KOPT-K1 (cell line): ENCODE data around the gene PERM1.

Source experiments
- H3K27ac ChIP-seq: fragments of 200-600 bp; sonication (generic); 2 replicates; pipeline ENCODE4 v1.5.1; 2016; ENCODE audit warnings: antibody characterized with exemption, mild to moderate bottlenecking, low read depth, low read length; ENCODE audit not compliant: poor library complexity, severe bottlenecking
- H3K36me3 ChIP-seq: fragments of 200-600 bp; sonication (generic); 2 replicates; pipeline ENCODE4 v1.5.1; 2017; ENCODE audit warnings: antibody characterized with exemption, mild to moderate bottlenecking, low read length, moderate library complexity; ENCODE audit not compliant: insufficient read depth
- H3K9me3 ChIP-seq: fragments of 200-600 bp; sonication (generic); 2 replicates; pipeline ENCODE4 v1.5.1; 2017; ENCODE audit warnings: antibody characterized with exemption, low read length, mild to moderate bottlenecking; ENCODE audit not compliant: insufficient read depth, poor library complexity, severe bottlenecking

PERM1 gene

GRCh38 chr1:936348-937264 is 45.3 kb downstream of the PERM1 start:
- no peaks in the 10 kb centered on the region for H3K36me3 ChIP-seq
- no peak overlapping the region for H3K27ac ChIP-seq
- no peaks in the 10 kb centered on the region for H3K9me3 ChIP-seq

GRCh38 chr1:935751-936231 is 46.1 kb downstream of the PERM1 start:
- H3K27ac ChIP-seq = no peak overlapping the region
- no peaks in the 10 kb centered on the region for H3K9me3 ChIP-seq
- no peaks in the 10 kb centered on the region for H3K36me3 ChIP-seq

DNA sequence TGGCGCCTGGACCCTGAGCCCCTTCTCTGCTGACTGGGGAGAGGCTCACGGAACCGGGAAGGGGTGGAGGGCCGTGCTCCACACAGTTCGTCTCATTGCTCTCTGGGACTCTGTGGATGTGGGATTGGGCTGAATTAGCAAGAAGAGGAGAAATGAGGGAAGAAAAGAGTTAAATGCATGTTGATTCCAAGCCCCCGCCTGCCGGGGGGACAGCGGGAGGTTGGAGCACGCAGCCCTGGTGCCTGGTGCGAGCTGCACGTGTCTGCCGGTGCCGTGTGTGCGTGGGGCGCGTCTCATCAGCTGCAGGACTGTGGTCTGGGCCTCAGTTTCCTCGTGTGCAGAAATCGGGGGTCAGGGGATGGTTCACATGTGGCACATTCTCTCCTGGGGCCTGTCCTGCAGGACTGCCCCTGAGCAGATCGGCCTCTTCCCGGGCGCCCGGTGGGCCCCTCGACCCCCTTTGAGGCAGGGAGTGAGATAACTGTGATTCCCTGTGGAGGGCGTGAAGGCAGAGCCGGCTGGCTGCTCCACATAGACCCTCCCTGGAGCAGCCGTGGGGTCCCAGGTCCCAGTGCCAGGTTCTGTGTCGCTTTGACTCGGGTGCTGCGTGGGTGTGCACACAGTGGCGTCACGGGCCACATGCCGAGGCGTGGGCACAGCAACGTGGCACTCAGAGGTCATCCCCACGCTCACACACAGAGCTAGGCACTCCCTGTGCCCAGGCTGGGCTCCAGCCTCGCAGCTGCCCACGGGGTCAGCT is 46.7 kb downstream of the PERM1 start:
- no peaks in the 10 kb centered on the region for H3K36me3 ChIP-seq
- H3K9me3 ChIP-seq = no peaks in the 10 kb centered on the region
- no peak overlapping the region for H3K27ac ChIP-seq

DNA sequence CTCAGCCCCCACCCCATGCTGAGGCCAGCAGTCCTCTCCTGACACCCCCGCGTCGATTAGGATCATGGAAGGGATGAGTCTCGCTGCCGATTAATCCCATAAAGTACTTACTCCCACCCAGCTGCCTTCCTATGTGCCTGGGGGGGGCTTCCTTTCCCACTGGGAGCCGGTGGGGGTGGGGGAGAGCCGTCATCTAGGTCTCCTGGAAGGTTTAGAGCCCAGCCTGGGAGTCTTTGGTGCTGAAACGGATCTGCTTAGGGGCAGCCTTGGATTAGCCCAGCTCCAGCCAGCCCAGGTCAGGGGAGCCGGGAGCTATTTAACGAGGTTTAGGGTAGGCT is 48.3 kb downstream of the PERM1 start:
- Histone ChIP-seq H3K27ac (no peak overlapping the region), H3K36me3 (no peaks in the 10 kb centered on the region), H3K9me3 (no peaks in the 10 kb centered on the region)

DNA sequence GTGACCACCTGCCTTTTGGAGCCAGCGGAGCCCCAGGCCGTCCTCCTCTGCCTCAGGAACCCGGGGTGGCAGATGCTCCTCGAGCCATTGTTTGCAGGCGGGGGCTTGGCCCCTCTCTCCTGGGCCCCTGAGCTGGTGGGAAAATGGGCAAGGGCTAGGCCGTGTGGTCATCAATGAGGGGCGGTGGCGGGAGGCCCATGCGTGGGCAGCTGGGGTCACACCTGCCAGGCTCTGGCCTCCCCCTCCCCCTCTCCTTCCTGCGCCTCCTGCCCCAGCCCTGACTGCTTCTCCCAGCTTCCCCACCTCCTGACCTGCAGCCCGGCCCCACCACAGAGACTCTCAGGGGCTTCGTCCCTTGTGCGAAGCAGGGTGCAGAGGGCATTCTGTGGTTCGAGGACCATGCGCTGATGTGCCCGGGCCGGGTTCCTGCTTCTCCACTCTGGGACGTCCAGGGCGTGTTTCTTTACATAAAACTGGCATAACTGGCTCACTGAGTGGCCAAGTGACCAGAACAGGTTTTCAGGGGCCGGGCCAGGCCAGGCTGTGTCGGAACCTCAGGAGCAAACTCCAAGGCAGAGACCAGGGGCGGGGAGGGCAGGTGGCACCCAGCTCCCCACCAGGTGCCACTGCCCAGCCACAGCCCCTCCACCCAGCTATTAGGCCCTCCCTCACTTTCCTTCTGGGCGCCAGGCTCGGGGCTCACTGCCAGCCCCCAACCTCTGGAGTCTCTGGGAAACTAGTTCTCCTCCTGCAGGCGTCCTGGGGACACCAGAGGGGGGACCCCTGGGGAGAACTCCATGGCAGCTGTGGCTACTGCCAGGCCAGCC is 48.9 kb downstream of the PERM1 start:
- Histone ChIP-seq H3K27ac (no peak overlapping the region), H3K9me3 (no peaks in the 10 kb centered on the region), H3K36me3 (no peaks in the 10 kb centered on the region)

- Histone ChIP-seq H3K27ac (no peak overlapping the region), H3K9me3 (no peaks in the 10 kb centered on the region), H3K36me3 (no peaks in the 10 kb centered on the region)
Observed at GRCh38 chr1:932173-932510, 49.8 kb downstream of the PERM1 start.

DNA sequence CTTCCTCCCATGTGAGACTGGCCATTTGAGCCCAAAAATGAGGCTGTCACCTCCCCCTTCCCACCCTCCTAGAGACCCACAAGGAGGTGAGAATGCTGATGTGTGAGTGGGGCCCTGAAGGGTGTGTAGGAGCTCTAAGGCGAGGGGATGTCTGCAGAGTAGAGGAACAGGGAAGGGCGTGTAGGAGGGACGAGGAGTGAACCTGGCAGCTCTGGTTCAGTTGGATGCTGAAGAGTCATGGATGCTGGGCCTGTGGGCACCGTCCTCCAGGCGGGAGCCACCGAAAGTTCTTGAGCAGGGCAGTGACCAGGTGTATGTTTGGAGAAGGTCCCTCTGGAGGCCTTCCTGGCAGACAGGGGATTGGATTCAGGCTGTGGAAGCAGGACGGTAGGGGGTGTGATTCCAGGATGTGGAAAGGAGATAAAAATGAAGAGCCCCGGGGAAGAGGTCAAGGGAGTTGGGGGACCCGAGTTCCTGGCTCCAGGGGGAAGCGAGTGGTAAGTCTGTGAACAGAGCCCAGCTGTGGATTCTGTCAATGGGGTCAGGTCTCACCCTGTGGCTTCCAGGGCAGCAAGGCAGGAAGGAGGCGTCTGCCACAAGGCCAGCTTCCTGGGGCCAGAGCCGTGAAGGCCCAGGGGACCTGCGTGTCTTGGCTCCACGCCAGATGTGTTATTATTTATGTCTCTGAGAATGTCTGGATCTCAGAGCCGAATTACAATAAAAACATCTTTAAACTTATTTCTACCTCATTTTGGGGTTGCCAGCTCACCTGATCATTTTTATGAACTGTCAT is 50.3 kb downstream of the PERM1 start:
- no peaks in the 10 kb centered on the region for H3K36me3 ChIP-seq
- H3K9me3 ChIP-seq = no peaks in the 10 kb centered on the region
- H3K27ac ChIP-seq = no peak overlapping the region

DNA sequence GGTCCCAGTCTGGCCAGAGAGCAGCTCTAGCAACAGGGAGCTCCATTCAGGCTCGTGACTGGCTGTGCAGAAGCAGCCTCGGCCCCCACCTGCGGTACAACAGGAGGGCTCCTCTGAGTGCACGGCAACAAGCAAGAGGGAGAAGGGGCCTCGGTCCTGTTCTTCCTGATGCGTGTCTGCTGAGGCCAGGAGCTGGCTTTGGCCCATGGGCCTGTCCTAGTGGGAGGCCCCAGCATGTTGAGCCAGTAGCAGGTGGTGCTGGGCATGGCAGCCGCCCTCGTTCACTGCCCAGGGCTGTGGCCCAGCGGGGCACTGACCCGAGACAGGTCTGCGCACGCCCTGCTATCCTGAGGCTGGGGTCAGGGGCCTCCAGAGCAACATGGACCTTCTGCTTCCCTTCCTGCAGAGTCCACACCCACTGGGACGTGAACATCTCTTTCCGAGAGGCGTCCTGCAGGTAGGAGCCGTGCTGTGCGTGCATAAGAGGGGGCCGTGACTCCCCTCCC is 51.2 kb downstream of the PERM1 start:
- H3K27ac ChIP-seq = no peak overlapping the region
- H3K36me3 ChIP-seq = no peaks in the 10 kb centered on the region
- H3K9me3 ChIP-seq = no peaks in the 10 kb centered on the region

- H3K27ac ChIP-seq = no peak overlapping the region
- H3K36me3 ChIP-seq = no peaks in the 10 kb centered on the region
- no peaks in the 10 kb centered on the region for H3K9me3 ChIP-seq
Observed at GRCh38 chr1:929712-930632, 51.9 kb downstream of the PERM1 start.

DNA sequence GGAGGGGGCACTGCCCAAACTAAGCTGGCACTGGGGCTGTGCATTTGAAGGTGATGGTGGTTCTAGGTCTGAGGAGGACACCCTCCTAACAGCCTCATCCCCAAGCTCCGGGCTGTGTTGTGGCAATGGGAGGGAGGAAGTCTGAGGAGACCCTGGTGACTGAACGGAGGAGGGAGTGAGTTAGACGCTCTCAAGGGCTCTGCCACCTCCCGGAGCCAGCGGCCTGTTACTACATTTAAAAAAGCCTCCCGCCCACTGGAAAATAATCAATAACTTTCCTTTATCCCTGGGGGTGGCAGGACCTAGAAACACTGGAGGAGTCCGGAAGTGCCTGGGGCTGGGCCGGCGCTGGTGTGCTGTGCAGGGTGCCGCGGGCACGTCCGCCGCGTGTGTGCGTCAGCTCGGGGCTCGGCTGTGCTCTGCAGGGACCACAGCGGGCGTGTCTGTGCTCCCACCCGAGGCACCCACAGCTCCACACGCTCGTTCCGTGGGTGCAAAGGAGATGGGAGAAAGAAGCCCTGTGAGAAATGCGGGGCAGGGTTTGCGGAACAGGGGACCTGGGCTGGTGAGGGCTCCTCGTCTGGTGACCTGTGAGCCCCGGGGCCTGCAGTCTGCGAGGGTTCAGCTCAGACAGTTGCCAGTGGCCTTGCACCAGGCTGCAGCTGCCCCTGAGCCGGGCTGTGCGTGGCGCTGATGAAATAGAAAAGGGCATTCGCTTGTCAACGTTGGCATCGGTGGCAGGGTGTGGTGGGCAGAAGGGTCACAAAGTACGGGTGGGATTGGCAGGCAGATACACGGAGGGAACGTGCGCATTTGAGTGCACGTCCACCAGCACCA is 52.9 kb downstream of the PERM1 start:
- Histone ChIP-seq H3K9me3 (no peaks in the 10 kb centered on the region), H3K36me3 (no peaks in the 10 kb centered on the region), H3K27ac (no peak overlapping the region)

GRCh38 chr1:927748-928147 is 54.1 kb downstream of the PERM1 start:
- Histone ChIP-seq H3K27ac (no peak overlapping the region), H3K9me3 (no peaks in the 10 kb centered on the region), H3K36me3 (no peaks in the 10 kb centered on the region)

DNA sequence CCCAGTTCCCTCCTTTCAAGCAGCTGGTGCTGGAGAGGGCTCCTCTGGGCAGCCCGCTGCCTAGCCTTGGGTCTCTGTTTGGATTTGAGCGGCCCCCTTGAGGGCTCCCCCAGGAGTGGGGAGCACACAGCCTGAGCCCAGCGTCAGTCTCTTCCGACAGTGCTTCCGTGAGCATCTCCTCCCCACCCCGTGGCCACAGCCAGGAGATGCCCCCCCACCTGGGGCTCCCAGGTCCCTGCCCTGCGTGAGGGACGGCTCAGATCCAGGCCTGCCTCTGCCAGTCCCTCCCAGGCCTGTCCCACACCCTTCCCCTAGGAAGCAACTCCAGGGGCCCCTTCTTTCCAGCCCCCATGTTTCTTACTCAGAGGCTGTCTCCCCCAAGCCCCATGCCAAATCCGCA is 54.7 kb downstream of the PERM1 start:
- Histone ChIP-seq H3K27ac (no peak overlapping the region), H3K9me3 (no peaks in the 10 kb centered on the region), H3K36me3 (no peaks in the 10 kb centered on the region)
